Endodermal cell (in vitro differentiated cells): Measurements from ENCODE around the gene NAB1. TPM values are rescaled to one million over a fixed set of nuclear protein-coding genes. Genes with fewer than 3 reads are reported as not detected.

Source experiments
- DNase-seq: peaks from one replicate; pipeline ENCODE4 v3.0.0-alpha.2; 2017
- H3K27ac ChIP-seq: 2 replicates; pipeline ENCODE4 v1.5.1; 2013; ENCODE audit warnings: mild to moderate bottlenecking, low read depth, low read length, moderate library complexity
- H3K27me3 ChIP-seq: 2 replicates; pipeline ENCODE4 v1.6.1; 2013; ENCODE audit warnings: mild to moderate bottlenecking, low read length, moderate library complexity; ENCODE audit not compliant: insufficient read depth, control insufficient read depth, poor library complexity, severe bottlenecking
- H3K36me3 ChIP-seq: 2 replicates; pipeline ENCODE4 v1.7.0; 2013; ENCODE audit warnings: mild to moderate bottlenecking, low read length, moderate library complexity; ENCODE audit not compliant: control insufficient read depth, insufficient read depth
- H3K4me1 ChIP-seq: one replicate; pipeline ENCODE4 v1.7.0; 2013; ENCODE audit warnings: low read length; ENCODE audit not compliant: control insufficient read depth, insufficient read depth
- H3K4me3 ChIP-seq: 2 replicates; pipeline ENCODE4 v1.5.1; 2013; ENCODE audit warnings: mild to moderate bottlenecking, low read length, moderate library complexity
- H3K9ac ChIP-seq: 2 replicates; pipeline ENCODE4 v1.6.1; 2013; ENCODE audit warnings: mild to moderate bottlenecking, low read length, moderate library complexity; ENCODE audit not compliant: poor library complexity, severe bottlenecking; ENCODE audit errors: extremely low read depth
- H3K9me3 ChIP-seq: 2 replicates; pipeline ENCODE4 v1.6.1; 2013; ENCODE audit warnings: mild to moderate bottlenecking, low read length, moderate library complexity; ENCODE audit not compliant: control insufficient read depth
- H3K27ac Mint-ChIP-seq: 2 replicates; pipeline ENCODE4 v1.8.0; 2020; ENCODE audit warnings: mixed read lengths
- H3K27me3 Mint-ChIP-seq: 2 replicates; pipeline ENCODE4 v1.8.0; 2021; ENCODE audit warnings: mild to moderate bottlenecking, mixed read lengths; ENCODE audit not compliant: insufficient read depth
- H3K36me3 Mint-ChIP-seq: 2 replicates; pipeline ENCODE4 v1.8.0; 2020; ENCODE audit warnings: low read depth, mixed read lengths
- H3K4me1 Mint-ChIP-seq: 2 replicates; pipeline ENCODE4 v1.8.0; 2020; ENCODE audit warnings: mixed read lengths
- H3K4me3 Mint-ChIP-seq: 2 replicates; pipeline ENCODE4 v1.8.0; 2020; ENCODE audit warnings: mild to moderate bottlenecking, moderate library complexity, mixed read lengths
- H3K9me3 Mint-ChIP-seq: 2 replicates; pipeline ENCODE4 v1.8.0; 2020; ENCODE audit warnings: mild to moderate bottlenecking, mixed read lengths
- whole genome bisulfite sequencing, 2 experiments: methylation state at CpG; one replicate each; pipeline versions ENCODE4 v1.1.5 to v1.1.7; 2013; ENCODE audit warnings: missing lambda C conversion rate in 2 of 2, mixed read lengths in 1 of 2; ENCODE audit not compliant: insufficient coverage in 1 of 2, insufficient read length in 1 of 2; 5-methylcytosine and 5-hydroxymethylcytosine counted together
- total RNA-seq, 2 donors: library from RNA; stranded (reverse); fragmentation: NEBNext Ultra II Directional in 1 of 2; extraction: Animal tissue kit (Norgen Biotek cat#: 25700) in 1 of 2; gene quantifications; 2 replicates in 1 of 2; 3 replicates in 1 of 2; pipeline ENCODE4 v1.2.1, GENCODE V29; 2021
- TF ChIP-seq, protein P1 (sequence below): fragments of 200-600 bp; sonication (generic); conservative IDR thresholded peaks from 2 replicates; pipeline ENCODE4 v1.5.0; 2021; ENCODE audit warnings: antibody characterized with exemption, mild to moderate bottlenecking

Gene NAB1
- total RNA-seq, 2 donors from 2014 or later, result 21.7 to 36.1 TPM

DNA sequence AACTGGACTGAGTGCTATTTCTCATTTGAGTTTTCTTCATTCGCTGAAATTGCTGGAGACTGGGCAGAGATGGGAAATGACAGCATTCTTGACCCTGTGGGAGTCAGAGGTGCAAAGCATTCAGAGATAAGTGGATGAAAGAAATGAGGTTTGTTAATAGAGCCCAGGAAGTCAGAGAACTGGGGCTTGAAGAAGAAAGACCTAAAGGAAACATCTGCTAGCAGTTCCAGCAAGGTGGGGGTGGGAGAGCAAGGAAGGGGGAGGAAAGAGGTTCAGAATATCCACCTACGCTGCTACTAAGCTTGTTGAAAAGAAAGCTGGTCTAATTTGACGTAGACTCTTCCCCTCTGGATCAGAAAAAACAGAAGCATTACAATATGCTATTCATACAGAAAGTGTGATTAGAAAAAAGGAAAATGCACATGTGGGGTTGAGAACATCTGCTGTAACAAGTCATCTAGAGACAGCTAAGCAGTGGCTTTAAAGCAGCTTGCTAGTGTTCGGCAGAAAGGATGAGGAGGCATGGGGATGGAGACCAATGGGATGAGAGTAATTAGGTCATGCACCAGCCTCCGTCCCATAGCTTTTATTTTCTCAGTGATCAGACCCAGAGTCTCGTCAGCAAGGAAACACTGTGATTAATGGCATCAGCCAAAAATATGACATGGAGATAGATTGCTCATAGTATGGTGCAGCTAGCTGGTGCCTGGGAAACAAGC lies 29.7 kb downstream of the NAB1 start:
- DNase-seq, result peak; percentile 53
- no peak overlapping the region for H3K27ac Mint-ChIP-seq
- 58 to 69% methylated on average over 5 to 6 of the region's 6 CpGs for WGBS, 2 experiments
- no peak overlapping the region for H3K4me3 Mint-ChIP-seq
- TF ChIP-seq, protein P1, sequence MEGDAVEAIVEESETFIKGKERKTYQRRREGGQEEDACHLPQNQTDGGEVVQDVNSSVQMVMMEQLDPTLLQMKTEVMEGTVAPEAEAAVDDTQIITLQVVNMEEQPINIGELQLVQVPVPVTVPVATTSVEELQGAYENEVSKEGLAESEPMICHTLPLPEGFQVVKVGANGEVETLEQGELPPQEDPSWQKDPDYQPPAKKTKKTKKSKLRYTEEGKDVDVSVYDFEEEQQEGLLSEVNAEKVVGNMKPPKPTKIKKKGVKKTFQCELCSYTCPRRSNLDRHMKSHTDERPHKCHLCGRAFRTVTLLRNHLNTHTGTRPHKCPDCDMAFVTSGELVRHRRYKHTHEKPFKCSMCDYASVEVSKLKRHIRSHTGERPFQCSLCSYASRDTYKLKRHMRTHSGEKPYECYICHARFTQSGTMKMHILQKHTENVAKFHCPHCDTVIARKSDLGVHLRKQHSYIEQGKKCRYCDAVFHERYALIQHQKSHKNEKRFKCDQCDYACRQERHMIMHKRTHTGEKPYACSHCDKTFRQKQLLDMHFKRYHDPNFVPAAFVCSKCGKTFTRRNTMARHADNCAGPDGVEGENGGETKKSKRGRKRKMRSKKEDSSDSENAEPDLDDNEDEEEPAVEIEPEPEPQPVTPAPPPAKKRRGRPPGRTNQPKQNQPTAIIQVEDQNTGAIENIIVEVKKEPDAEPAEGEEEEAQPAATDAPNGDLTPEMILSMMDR, result no peak
- peaks cover 3% of the 10 kb centered on the region for H3K36me3 Mint-ChIP-seq
- Histone ChIP-seq H3K9me3 (no peaks in the 10 kb centered on the region), H3K4me3 (peak overlapping the region; percentile 14), H3K27ac (peak overlapping the region; percentile 18), H3K27me3 (no peaks in the 10 kb centered on the region), H3K36me3 (no peaks in the 10 kb centered on the region), H3K9ac (no peak overlapping the region), H3K4me1 (peaks cover 30% of the 10 kb centered on the region)
- H3K9me3 Mint-ChIP-seq, result no peaks in the 10 kb centered on the region
- H3K4me1 Mint-ChIP-seq, result peaks cover 61% of the 10 kb centered on the region
- no peaks in the 10 kb centered on the region for H3K27me3 Mint-ChIP-seq

DNA sequence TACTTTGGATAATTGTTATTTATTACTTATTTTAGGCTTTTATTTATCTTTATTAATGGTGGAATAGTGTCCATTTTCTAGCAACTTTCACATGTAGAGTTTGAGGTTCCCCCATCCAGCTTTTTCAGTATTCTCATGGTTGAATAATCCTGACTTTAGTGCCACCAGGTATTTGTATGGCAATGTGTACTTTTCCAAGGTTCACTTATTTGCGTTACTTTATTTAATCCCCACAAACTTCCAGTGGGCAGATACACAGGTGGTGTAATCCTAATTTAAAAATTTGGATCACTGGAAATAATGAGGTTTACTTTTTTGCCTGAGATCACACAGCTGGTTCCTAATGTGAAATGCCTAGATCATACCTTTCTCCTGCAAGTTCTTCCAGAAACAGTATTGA lies 30.5 kb downstream of the NAB1 start:
- TF ChIP-seq, protein P1, result no peak
- Mint-ChIP-seq H3K4me3 (no peak overlapping the region), H3K36me3 (no peaks in the 10 kb centered on the region), H3K27ac (peak overlapping the region; percentile 74), H3K27me3 (no peaks in the 10 kb centered on the region), H3K4me1 (peaks cover 58% of the 10 kb centered on the region), H3K9me3 (no peaks in the 10 kb centered on the region)
- WGBS, 2 experiments, result 100% methylated on average over 1 of the region's 1 CpG
- Histone ChIP-seq H3K9me3 (no peaks in the 10 kb centered on the region), H3K4me3 (no peak overlapping the region), H3K36me3 (peaks cover under 1% of the 10 kb centered on the region), H3K27ac (no peak overlapping the region), H3K9ac (no peak overlapping the region), H3K27me3 (no peaks in the 10 kb centered on the region), H3K4me1 (peaks cover 30% of the 10 kb centered on the region)
- no peak for DNase-seq

DNA sequence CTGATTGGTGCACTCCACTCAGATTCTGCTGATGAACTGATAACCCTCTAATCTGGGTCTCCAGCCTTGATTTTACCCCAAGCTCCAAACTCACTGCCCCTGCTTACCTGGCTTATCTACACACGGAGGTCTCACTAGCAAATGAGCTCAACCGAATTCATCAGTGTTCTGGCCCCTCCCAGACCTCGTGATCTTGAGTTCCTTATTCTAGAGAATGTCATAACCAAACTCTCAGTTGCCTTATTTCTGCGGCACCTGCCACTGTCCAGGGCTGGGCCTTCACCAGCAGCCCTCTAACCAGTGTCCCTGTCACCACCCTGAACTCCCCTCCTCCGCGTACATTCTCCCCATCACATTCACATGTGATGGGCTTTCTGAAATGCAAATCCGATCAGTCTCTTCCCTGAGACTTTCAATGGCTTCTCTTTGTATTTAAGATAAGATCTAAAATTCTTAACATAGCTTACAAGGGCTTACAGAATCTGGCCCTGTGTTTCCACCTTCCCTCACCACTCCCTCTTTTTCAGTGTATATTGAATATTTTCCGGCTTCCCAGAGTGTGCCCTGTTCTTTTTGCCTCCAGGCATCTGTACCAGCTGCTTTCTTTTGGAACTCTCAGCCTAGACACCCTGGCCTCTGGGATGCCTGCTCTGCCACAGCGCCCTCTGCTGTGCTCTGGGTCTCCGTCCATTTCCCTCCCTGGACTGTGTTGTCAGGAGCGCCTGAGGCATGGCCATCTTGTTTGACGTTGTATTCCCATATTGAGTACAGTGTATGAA lies 31.1 kb downstream of the NAB1 start:
- peaks cover 55% of the 10 kb centered on the region for H3K4me1 Mint-ChIP-seq
- WGBS, 2 experiments, result 59 to 64% methylated on average over 6 to 12 of the region's 12 CpGs

More for the DNA sequence above, 31.1 kb downstream of the NAB1 start:
- Histone ChIP-seq H3K4me1 (peaks cover 26% of the 10 kb centered on the region), H3K27me3 (no peaks in the 10 kb centered on the region), H3K27ac (no peak overlapping the region), H3K36me3 (peaks cover 4% of the 10 kb centered on the region), H3K9ac (no peak overlapping the region), H3K9me3 (no peaks in the 10 kb centered on the region), H3K4me3 (no peak overlapping the region)
- peak overlapping the region; percentile 74 for H3K27ac Mint-ChIP-seq
- no peaks in the 10 kb centered on the region for H3K9me3 Mint-ChIP-seq
- no peaks in the 10 kb centered on the region for H3K27me3 Mint-ChIP-seq
- H3K36me3 Mint-ChIP-seq, result no peaks in the 10 kb centered on the region
- H3K4me3 Mint-ChIP-seq, result peak overlapping the region; percentile 9
- DNase-seq, result peak; percentile 93
- TF ChIP-seq, protein P1, result peak; percentile 96
